Immature natural killer cell (primary cell): ENCODE results near the gene HCFC1. TPM values are rescaled to one million over a fixed set of nuclear protein-coding genes. Genes with fewer than 3 reads are reported as not detected.

Source experiments
- DNase-seq, 3 donors: peaks; one replicate each; pipeline ENCODE4 v3.0.0; 2022; ENCODE audit warnings: mixed read lengths in 1 of 3
- H3K27ac Mint-ChIP-seq, 6 donors: one replicate each; pipeline ENCODE4 v1.8.0; 2020; ENCODE audit warnings: mixed read lengths in 6 of 6, mild to moderate bottlenecking in 5 of 6, inconsistent platforms in 4 of 6, moderate library complexity in 3 of 6
- H3K27me3 Mint-ChIP-seq, 3 donors: one replicate each; pipeline ENCODE4 v1.8.0; 2020 to 2021; ENCODE audit warnings: low read depth in 3 of 3, mild to moderate bottlenecking in 3 of 3, mixed read lengths in 3 of 3, moderate library complexity in 3 of 3, inconsistent platforms in 1 of 3
- H3K36me3 Mint-ChIP-seq, 3 donors: one replicate each; pipeline ENCODE4 v1.8.0; 2020; ENCODE audit warnings: mixed read lengths in 3 of 3, inconsistent platforms in 2 of 3, mild to moderate bottlenecking in 2 of 3
- H3K4me1 Mint-ChIP-seq, 2 donors: one replicate each; pipeline ENCODE4 v1.8.0; 2020; ENCODE audit warnings: inconsistent platforms in 2 of 2, mild to moderate bottlenecking in 2 of 2, mixed read lengths in 2 of 2, moderate library complexity in 1 of 2
- H3K4me3 Mint-ChIP-seq, 5 donors: one replicate each; pipeline ENCODE4 v1.8.0; 2020; ENCODE audit warnings: mild to moderate bottlenecking in 5 of 5, mixed read lengths in 5 of 5, inconsistent platforms in 3 of 5, moderate library complexity in 3 of 5
- H3K9me3 Mint-ChIP-seq, 6 donors: one replicate each; pipeline ENCODE4 v1.8.0; 2020; ENCODE audit warnings: mild to moderate bottlenecking in 6 of 6, mixed read lengths in 6 of 6, inconsistent platforms in 4 of 6, moderate library complexity in 3 of 6
- polyA plus RNA-seq, 3 donors: library from polyadenylated mRNA; unstranded; fragments of 300-500 nt; fragmentation: Illumina TruSeq; gene quantifications; one replicate each; pipeline ENCODE4 v1.2.3, GENCODE V29; 2021

The HCFC1 gene
- polyA plus RNA-seq, 3 donors from 2014 or later: 1.0 to 14.6 (median 2.9) TPM

DNA sequence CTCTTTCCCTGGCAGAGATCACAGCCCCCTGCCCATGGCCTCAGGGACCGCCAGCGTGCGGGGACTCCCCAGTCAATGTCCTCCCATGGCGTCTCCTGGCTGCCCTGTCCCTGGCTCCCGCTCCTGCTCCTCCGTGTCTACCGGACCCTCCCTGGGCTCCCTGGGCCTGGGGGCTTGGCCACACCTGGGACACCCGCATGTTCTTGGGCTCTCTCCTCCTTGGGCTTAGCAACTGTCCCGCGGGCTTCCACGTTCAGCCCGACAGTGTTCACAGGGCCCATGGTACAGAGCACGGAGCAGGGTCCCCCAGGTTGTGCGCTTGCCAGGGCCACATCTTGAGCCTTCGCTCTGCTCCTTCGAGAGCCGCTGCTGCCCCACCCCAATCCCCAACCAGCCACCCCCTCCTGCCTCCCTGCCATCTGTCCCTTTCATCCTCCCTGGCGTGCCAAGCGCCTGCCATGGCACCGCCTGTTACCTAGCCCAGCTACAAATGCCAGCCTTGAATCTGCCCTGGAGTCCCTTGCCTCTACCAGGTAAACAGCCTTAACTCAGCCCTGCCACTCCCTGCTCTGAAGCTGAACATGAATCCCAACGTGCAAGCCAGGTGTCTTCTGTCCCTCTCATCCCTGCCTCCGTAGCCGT lies 63.3 kb downstream of the HCFC1 start:
- Mint-ChIP-seq H3K9me3 (no peaks in the 10 kb centered on the region), H3K4me1 (peaks cover 31 to 34% of the 10 kb centered on the region in 2 donors), H3K27ac (peak overlapping the region in 4 of 6 donors; percentile 10 to 77 (median 42)), H3K27me3 (peaks cover 5 to 10% (median 9%) of the 10 kb centered on the region in 3 donors), H3K4me3 (no peak overlapping the region), H3K36me3 (peaks cover 5 to 7% (median 7%) of the 10 kb centered on the region in 3 donors)
- no peak for DNase-seq

DNA sequence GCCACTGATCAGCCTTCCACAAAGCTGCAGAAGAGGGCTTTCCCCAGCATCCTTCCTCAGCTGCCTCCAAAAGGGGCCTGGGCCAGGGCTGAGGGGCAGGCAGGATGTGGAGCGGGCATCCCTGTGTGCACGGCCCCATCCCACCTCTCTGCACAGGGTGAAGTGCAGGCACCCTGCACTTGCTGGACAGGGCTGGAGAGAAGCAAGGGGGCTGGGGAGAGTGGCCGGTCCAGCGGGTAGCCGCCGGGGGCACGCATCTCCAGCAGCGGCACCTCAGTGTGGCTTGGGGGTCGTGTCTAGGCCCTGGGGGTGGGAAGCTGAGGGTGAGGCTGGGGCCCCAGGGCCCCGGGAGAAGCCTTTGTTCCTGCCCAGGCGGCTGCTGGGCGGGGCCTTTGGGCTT lies 64.2 kb downstream of the HCFC1 start:
- H3K36me3 Mint-ChIP-seq: peaks cover 5 to 7% (median 7%) of the 10 kb centered on the region in 3 donors
- no peaks in the 10 kb centered on the region for H3K9me3 Mint-ChIP-seq
- H3K27ac Mint-ChIP-seq: peak overlapping the region in 2 of 6 donors; percentile 62 to 88
- H3K4me1 Mint-ChIP-seq: peaks cover 35 to 39% of the 10 kb centered on the region in 2 donors
- no peak overlapping the region for H3K4me3 Mint-ChIP-seq
- peaks cover 3 to 10% (median 9%) of the 10 kb centered on the region in 3 donors for H3K27me3 Mint-ChIP-seq
- no peak for DNase-seq

DNA sequence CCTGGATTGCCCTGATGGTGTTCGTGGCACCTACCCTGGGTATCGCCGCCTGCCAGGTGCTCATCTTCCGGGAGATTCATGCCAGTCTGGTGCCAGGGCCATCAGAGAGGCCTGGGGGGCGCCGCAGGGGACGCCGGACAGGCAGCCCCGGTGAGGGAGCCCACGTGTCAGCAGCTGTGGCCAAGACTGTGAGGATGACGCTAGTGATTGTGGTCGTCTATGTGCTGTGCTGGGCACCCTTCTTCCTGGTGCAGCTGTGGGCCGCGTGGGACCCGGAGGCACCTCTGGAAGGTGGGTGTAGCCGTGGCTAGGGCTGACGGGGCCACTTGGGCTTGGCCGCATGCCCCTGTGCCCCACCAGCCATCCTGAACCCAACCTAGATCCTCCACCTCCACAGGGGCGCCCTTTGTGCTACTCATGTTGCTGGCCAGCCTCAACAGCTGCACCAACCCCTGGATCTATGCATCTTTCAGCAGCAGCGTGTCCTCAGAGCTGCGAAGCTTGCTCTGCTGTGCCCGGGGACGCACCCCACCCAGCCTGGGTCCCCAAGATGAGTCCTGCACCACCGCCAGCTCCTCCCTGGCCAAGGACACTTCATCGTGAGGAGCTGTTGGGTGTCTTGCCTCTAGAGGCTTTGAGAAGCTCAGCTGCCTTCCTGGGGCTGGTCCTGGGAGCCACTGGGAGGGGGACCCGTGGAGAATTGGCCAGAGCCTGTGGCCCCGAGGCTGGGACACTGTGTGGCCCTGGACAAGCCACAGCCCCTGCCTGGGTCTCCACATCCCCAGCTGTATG lies 65.3 kb downstream of the HCFC1 start:
- Mint-ChIP-seq H3K27ac (peak overlapping the region; percentile 84 to 95 (median 91)), H3K9me3 (no peaks in the 10 kb centered on the region), H3K4me1 (peaks cover 43 to 44% of the 10 kb centered on the region in 2 donors), H3K4me3 (peak overlapping the region; percentile 60 to 81 (median 69)), H3K36me3 (no peaks in the 10 kb centered on the region), H3K27me3 (peaks cover 3 to 12% (median 11%) of the 10 kb centered on the region in 3 donors)
- DNase-seq: peak; percentile 78 to 82 (median 81)

DNA sequence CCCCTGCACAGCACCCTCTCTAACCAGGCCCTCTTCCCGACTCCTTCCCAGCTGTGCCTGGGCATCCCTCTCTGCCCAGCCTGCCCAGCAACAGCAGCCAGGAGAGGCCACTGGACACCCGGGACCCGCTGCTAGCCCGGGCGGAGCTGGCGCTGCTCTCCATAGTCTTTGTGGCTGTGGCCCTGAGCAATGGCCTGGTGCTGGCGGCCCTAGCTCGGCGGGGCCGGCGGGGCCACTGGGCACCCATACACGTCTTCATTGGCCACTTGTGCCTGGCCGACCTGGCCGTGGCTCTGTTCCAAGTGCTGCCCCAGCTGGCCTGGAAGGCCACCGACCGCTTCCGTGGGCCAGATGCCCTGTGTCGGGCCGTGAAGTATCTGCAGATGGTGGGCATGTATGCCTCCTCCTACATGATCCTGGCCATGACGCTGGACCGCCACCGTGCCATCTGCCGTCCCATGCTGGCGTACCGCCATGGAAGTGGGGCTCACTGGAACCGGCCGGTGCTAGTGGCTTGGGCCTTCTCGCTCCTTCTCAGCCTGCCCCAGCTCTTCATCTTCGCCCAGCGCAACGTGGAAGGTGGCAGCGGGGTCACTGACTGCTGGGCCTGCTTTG lies 66.0 kb downstream of the HCFC1 start:
- peaks cover 48 to 51% of the 10 kb centered on the region in 2 donors for H3K4me1 Mint-ChIP-seq
- H3K27me3 Mint-ChIP-seq: peaks cover 3 to 16% (median 12%) of the 10 kb centered on the region in 3 donors
- H3K4me3 Mint-ChIP-seq: peak overlapping the region; percentile 60 to 81 (median 69)
- no peaks in the 10 kb centered on the region for H3K9me3 Mint-ChIP-seq
- H3K27ac Mint-ChIP-seq: peak overlapping the region; percentile 84 to 95 (median 91)
- DNase-seq: no peak
- no peaks in the 10 kb centered on the region for H3K36me3 Mint-ChIP-seq

DNA sequence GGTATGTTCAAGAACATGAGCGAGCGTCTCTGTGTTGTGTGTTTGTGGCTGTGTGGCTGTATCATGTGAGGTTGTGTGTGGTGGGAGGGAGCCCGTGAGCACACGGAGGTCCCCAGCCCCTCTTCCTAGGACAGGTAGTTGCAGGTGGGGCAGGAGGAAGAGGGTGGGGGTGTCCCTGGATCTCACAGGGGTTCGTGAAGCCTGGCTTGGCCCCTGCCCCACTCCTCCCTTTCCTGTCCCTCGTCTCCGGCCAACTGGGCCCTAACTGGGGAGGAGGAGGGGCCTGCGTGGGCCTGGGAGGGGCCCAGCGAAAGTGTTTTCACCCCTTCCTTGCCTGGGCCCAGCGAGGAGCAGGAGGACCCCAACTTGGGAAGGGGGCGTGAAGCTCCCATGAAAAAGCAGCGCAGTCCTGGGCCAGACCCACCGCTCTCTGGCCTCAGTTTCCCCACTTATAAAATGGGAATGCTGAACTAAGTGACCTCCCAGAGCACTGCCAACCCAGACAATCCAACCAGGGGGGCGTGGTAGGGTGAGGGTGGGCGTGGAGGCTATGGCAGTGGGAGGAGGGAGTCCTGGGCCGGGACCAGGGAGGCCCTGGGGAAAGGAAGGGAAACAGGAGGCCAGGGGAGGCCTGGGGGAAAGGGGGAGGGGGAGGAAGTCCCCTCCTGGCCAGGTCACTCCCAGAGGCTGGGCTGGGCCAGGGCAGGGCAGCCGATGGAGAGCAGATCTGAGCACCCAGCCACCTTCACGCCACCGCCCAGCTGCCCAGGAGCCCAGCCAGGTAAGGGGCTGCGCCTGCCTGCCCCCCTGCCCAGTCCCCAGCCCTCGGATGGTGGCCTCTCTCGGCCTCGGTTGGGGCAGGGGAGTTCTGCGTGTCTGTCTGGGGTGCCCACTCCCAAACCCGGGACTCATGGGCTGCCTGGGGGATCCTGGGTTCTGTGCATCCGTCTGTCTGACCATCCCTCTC lies 67.3 kb downstream of the HCFC1 start, which contains the start of gene AVPR2:
TSS of gene AVPR2 (plus strand) at position 683 of the 967 bp plus-strand sequence. CDS start 473 bp downstream, outside the sequence.
- Mint-ChIP-seq H3K27ac (peak within 1 kb of the TSS in 5 of 6 donors; percentile 86 to 94 (median 88)), H3K4me3 (peak within 1 kb of the TSS; percentile 28 to 80 (median 66)), H3K27me3 (peaks cover 3 to 16% (median 12%) of the 10 kb centered on the region in 3 donors), H3K36me3 (no peaks in the 10 kb centered on the region), H3K4me1 (peaks cover 50 to 53% of the 10 kb centered on the region in 2 donors), H3K9me3 (no peaks in the 10 kb centered on the region)
- no peak for DNase-seq

DNA sequence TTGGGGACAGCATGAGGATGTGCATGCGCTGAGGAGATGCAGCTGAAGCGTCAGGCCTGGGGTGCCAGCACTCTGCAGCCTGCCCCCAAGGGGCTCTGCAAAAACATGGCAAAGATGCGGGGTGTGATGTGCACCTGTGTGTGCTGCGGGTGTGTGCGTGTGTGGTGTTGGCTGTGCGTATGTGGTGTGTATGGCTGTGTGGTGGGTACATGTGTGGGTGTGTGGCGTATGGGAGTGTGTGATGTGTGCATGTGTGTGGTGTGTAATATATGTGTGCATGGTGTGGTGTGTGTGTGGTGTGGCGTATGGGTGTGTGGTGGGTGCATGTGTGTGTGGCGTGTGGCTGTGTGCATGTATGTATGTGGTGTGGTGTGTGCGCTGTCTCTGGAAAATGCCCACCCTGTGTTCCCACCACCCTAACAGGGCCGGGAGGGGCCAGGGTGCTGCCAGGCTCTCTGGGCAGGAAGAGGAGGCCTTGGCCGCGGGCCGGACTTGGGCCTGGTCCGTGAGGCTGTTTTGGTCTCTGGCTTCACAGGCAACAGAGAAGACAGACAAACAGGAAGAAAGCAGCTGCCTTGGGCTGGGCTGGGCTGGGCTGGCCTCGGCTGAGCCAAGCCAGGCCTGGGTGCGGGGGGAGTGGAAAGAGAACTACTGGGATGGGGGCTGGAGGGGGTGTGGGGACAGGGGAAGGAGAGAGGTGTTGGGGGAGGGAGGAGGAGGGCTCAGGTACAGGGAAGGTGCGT lies 68.2 kb downstream of the HCFC1 start:
- Mint-ChIP-seq H3K4me3 (peak overlapping the region; percentile 12 to 77 (median 60)), H3K36me3 (no peaks in the 10 kb centered on the region), H3K27ac (peak overlapping the region in 5 of 6 donors; percentile 79 to 90 (median 86)), H3K27me3 (peaks cover 3 to 16% (median 14%) of the 10 kb centered on the region in 3 donors), H3K4me1 (peaks cover 50 to 53% of the 10 kb centered on the region in 2 donors), H3K9me3 (no peaks in the 10 kb centered on the region)
- peak in 1 of 3 donors; percentile 28 for DNase-seq

DNA sequence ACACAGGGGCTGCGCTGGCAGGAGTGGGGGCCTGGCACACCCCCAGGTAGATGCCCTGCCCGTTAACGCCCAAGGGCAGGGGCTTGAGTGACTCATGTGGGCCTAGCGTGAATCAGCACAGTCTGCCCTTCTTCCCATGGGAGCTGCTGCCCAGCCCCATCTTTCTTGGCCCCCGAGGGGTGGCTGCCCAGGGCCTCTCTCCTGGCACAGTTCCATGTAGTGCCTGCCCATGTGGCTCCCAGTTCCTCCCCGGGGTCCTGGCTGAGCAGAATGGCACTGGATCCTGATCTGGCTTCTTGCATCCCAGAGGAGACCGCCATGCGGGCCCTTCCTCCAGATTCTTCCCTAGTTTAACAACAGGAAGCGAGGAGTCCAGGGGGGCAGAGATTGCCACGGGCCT lies 69.2 kb downstream of the HCFC1 start:
- DNase-seq: no peak
- no peak overlapping the region for H3K4me3 Mint-ChIP-seq
- H3K27me3 Mint-ChIP-seq: peaks cover 3 to 16% (median 14%) of the 10 kb centered on the region in 3 donors
- H3K27ac Mint-ChIP-seq: peak overlapping the region in 1 of 6 donors; percentile 40
- no peaks in the 10 kb centered on the region for H3K36me3 Mint-ChIP-seq
- H3K4me1 Mint-ChIP-seq: peaks cover 48 to 53% of the 10 kb centered on the region in 2 donors
- H3K9me3 Mint-ChIP-seq: no peaks in the 10 kb centered on the region

DNA sequence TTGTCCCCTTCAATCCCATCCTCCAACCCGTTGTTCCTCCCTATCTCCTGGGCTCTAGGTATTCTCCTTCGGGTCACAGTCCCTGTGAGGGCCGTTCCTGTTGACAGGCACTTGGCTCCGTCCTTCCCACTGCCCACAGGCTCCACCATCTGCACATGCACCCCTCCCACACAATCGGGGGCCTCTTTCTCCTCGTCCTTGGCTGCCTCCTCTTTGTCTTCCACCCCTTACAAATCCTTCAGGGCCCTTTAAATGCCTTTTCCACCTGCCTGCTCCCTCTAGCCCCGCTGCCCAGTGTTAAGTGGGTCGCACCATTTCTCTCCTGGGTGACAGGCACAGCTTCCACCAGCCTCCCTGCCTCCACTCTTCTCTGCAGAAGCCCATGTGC lies 69.9 kb downstream of the HCFC1 start:
- Mint-ChIP-seq H3K36me3 (no peaks in the 10 kb centered on the region), H3K4me3 (peak overlapping the region in 3 of 5 donors; percentile 29 to 76 (median 37)), H3K27me3 (peaks cover 3 to 16% (median 14%) of the 10 kb centered on the region in 3 donors), H3K27ac (peak overlapping the region in 4 of 6 donors; percentile 7 to 62 (median 56)), H3K9me3 (no peaks in the 10 kb centered on the region), H3K4me1 (peaks cover 43 to 49% of the 10 kb centered on the region in 2 donors)
- DNase-seq: no peak

DNA sequence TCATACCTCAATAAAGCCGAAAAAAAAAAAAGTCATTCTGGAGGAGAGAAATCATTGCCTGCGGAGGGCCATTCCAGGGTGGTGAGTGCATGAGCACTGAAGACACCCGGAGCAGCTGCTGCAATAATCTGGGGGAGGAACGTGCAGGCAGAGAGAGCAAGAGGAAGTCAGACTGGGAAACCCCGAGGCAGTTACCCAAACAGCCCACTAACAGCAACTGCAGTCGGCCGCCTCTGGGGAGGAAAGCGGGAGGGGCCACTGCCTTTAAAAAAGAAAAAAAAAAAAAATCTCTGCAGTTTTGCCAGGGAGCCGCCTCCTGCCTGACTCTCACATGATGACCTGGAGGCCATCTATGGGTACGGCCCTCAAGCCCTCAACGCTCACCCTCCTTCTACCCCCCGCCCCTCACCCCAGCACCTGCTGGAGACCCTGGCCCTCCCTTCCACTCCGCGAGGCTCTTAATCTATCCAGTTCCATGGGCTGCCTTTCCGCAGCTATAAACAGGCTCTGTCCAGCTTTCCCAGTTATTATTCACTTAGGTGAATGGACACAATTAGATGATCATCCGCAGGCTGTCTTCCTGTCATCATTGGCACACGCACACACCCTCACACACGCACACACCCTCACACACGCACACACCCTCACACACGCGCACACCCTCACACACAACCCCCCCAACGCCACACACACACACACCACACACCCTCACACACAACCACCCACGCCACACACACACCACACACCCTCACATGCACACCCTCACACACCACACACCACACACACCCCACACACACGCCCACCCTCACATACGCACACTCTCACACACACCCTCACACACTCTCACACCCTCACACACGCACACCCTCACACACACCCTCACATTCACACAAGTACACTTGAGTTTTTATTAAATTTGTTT lies 70.5 kb downstream of the HCFC1 start:
- Mint-ChIP-seq H3K36me3 (no peaks in the 10 kb centered on the region), H3K4me1 (peaks cover 36 to 43% of the 10 kb centered on the region in 2 donors), H3K4me3 (peak overlapping the region; percentile 29 to 76 (median 48)), H3K27ac (peak overlapping the region in 4 of 6 donors; percentile 7 to 81 (median 68)), H3K9me3 (no peaks in the 10 kb centered on the region), H3K27me3 (peaks cover 4 to 11% (median 11%) of the 10 kb centered on the region in 3 donors)
- DNase-seq: peak; percentile 58 to 60 (median 60)

DNA sequence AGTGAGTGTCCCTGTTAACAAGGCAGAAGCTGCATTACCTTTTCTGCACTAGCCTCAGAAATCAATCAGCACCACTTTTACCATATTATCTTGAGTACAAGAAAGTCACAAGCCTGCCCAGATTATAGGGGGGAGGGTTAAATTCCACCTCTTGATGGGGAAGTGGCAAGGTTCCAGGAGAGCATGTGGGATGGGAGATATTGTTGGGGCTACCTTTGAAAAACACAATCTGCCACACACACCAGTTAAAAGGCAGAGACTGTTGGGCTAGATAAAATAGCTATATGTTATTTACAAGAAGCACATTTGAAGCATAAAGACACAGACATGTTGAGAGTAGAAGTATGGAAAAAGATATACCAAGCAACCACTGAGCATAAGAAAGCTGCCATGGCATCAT lies 73.7 kb downstream of the HCFC1 start:
- H3K27ac Mint-ChIP-seq: no peak overlapping the region
- no peaks in the 10 kb centered on the region for H3K9me3 Mint-ChIP-seq
- DNase-seq: no peak
- no peaks in the 10 kb centered on the region for H3K36me3 Mint-ChIP-seq
- H3K4me3 Mint-ChIP-seq: no peak overlapping the region
- H3K4me1 Mint-ChIP-seq: peaks cover 15 to 19% of the 10 kb centered on the region in 2 donors
- H3K27me3 Mint-ChIP-seq: peaks cover 1 to 16% (median 4%) of the 10 kb centered on the region in 3 donors
